H1 (cell line): Measurements from ENCODE around the gene CASP8AP2. TPM values are rescaled to one million over a fixed set of nuclear protein-coding genes. Genes with fewer than 3 reads are reported as not detected.

Experiments used
- ATF2 ChIP-seq: IDR thresholded peaks from 2 replicates; pipeline ENCODE4 v1.6.1; 2012; ENCODE audit warnings: low read length, inconsistent platforms
- CHD1 ChIP-seq: IDR thresholded peaks from 2 replicates; pipeline ENCODE4 v1.6.1; 2012; ENCODE audit warnings: low read depth, low read length, improper control_type of control experiment
- CREB1 ChIP-seq: IDR thresholded peaks from 2 replicates; pipeline ENCODE4 v1.6.1; 2012; ENCODE audit warnings: inconsistent platforms
- CTBP2 ChIP-seq: IDR thresholded peaks from 2 replicates; pipeline ENCODE4 v1.7.0; 2011; ENCODE audit warnings: borderline replicate concordance, mild to moderate bottlenecking, moderate library complexity, mixed read lengths, low read length; ENCODE audit not compliant: insufficient read depth, insufficient read length
- EZH2 ChIP-seq: fragments of 200-600 bp; sonication (generic); IDR thresholded peaks from 2 replicates; pipeline ENCODE4 v1.7.1; 2012; ENCODE audit warnings: low read depth, mild to moderate bottlenecking, moderate library complexity, low read length, inconsistent platforms; ENCODE audit not compliant: severe bottlenecking
- JUND ChIP-seq: IDR thresholded peaks from 2 replicates; pipeline ENCODE4 v1.6.1; 2011; ENCODE audit warnings: mild to moderate bottlenecking, improper control_type of control experiment, low read length
- SP1 ChIP-seq: IDR thresholded peaks from 2 replicates; pipeline ENCODE4 v1.6.1; 2011; ENCODE audit warnings: low read depth, low read length
- polyA plus RNA-seq, 7 experiments: library from polyadenylated mRNA; depleted of rRNA in 3 of 7; stranded (reverse) in 5 of 7; unstranded in 2 of 7; fragments of >200 nt in 5 of 7; fragments of 200-250 nt in 2 of 7; gene quantifications; 1 replicate in 5 of 7; 2 replicates in 1 of 7; 4 replicates in 1 of 7; pipeline versions ENCODE4 v1.2.1 to v1.2.3, GENCODE V29; 2011 to 2013; ENCODE audit warnings: missing spikeins in 2 of 7, mixed read lengths in 2 of 7
- total RNA-seq: library from RNA; stranded (reverse); fragmentation: NEBNext Ultra II Directional; extraction: Animal tissue kit (Norgen Biotek cat#: 25700); gene quantifications from 2 replicates; pipeline ENCODE4 v1.2.1, GENCODE V29; 2021

Gene CASP8AP2
- total and polyA plus RNA-seq, 2 of the 8 experiments (the other 6 are each of a cell fraction or from before 2014, with no cell fraction given) = 6.9 to 32.1 TPM

GRCh38 chr6:89840538-89840937, 10.9 kb downstream of the CASP8AP2 start (continued):
- TF ChIP-seq ATF2 (no peak), SP1 (no peak), EZH2 (no peak), CREB1 (no peak), CHD1 (no peak), CTBP2 (no peak), JUND (no peak)
